ENCODE results near the gene RPL32. TPM values are rescaled to one million over a fixed set of nuclear protein-coding genes. Genes with fewer than 3 reads are reported as not detected.

The RPL32 gene
- total and polyA plus RNA-seq, 4 donors, result 218 to 1,124 (median 577) TPM

DNA sequence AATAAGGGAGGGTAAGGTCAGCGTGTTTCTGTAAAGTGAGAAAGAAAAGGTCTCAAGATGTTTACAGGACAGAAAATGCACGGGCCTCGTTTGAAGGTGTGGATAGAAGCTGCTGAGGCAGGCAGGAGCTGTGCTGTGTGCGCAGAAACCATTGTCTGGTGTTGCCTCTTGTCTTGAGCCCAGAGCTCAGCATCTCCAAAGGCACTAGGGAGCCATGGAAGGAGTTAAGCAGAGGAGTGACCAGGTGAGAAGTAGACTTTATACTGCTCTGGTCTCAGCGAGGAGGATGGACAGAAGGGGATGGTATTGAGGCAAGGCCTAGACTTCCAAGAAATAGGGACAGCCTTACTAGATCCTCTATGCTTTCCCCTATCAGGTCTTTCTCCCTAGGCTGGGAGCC lies 31.9 kb downstream of the RPL32 start (continued):
- TF ChIP-seq, protein P1, sequence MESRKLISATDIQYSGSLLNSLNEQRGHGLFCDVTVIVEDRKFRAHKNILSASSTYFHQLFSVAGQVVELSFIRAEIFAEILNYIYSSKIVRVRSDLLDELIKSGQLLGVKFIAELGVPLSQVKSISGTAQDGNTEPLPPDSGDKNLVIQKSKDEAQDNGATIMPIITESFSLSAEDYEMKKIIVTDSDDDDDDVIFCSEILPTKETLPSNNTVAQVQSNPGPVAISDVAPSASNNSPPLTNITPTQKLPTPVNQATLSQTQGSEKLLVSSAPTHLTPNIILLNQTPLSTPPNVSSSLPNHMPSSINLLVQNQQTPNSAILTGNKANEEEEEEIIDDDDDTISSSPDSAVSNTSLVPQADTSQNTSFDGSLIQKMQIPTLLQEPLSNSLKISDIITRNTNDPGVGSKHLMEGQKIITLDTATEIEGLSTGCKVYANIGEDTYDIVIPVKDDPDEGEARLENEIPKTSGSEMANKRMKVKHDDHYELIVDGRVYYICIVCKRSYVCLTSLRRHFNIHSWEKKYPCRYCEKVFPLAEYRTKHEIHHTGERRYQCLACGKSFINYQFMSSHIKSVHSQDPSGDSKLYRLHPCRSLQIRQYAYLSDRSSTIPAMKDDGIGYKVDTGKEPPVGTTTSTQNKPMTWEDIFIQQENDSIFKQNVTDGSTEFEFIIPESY (IDR thresholded peaks at IDR 0.05), result no peak
- TF ChIP-seq, protein P2, sequence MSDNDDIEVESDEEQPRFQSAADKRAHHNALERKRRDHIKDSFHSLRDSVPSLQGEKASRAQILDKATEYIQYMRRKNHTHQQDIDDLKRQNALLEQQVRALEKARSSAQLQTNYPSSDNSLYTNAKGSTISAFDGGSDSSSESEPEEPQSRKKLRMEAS (IDR thresholded peaks at IDR 0.05), result no peak
- TF ChIP-seq EGR1 (IDR thresholded peaks at IDR 0.05; ENCODE audit: low read depth in 2 of 2), result no peak

DNA sequence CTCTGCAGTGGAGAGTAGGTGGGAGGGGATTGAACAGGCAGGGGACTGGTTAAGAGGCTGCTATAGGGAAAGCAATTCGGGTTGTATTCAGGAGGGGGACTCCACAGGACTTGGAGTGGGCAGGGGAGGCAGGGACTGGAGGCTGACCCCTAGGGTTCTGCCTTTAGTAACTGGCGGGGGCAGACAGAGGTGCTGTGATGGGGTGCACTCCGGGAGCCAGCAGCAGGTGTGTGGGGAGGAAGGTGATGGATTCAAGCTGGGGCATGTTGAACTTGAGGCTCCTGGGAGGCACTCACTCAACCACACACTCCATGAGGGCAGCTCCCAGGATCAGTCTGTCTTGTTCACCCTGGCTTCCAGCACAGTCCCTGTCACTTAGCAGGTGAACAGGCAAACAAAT lies 32.4 kb downstream of the RPL32 start:
- H3K4me3 ChIP-seq (ENCODE audit: low read depth in 1 of 3, low read length in 3 of 3), result no peak overlapping the region
- no peak for DNase-seq (ENCODE audit: low spot score)

DNA sequence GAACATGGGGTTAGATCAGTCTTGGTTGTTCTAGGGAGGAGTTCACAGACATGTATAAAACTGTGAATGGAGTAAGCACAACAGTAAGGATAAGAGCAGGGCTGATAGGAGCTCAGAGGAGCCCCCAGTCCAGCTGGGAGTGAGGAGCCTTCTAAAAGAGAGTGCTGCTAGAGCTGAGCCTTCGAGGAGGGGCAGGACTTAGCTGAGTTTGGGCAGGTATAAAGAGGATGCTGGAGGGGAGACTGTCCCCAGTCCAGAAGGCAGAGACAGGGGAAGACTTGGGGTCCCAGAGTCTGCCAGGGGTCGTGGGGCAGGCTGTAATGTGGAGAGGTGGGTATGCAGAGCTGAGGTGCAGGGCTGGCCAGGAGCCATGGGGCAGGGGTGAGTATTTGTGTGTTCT lies 32.8 kb downstream of the RPL32 start:
- Histone ChIP-seq H3K27me3 (ENCODE audit: control insufficient read depth in 4 of 4, insufficient read depth in 4 of 4, low read length in 3 of 4) (no peaks in the 10 kb centered on the region), H3K9ac (ENCODE audit: low read depth in 1 of 2, low read length in 2 of 2) (no peak overlapping the region), H3K36me3 (ENCODE audit: control insufficient read depth in 4 of 4, insufficient read depth in 3 of 4, low read depth in 1 of 4, low read length in 3 of 4) (peaks cover 0 to 2% (median 0%) of the 10 kb centered on the region in 4 donors), H3K4me3 (ENCODE audit: low read depth in 1 of 3, low read length in 3 of 3) (no peak overlapping the region), H3K4me1 (ENCODE audit: control insufficient read depth in 4 of 4, insufficient read depth in 4 of 4, low read length in 3 of 4) (peaks cover 0 to 7% (median 5%) of the 10 kb centered on the region in 4 donors), H3K27ac (ENCODE audit: low read depth in 1 of 2, low read length in 2 of 2) (no peak overlapping the region), H3K9me3 (ENCODE audit: control insufficient read depth in 4 of 4, low read length in 3 of 4) (no peaks in the 10 kb centered on the region)
- no peak for DNase-seq (ENCODE audit: low spot score)
- TF ChIP-seq FOXA1 (IDR thresholded peaks at IDR 0.05) (no peak), RAD21 (IDR thresholded peaks at IDR 0.05) (no peak), HNF4A (conservative IDR thresholded peaks at IDR 0.05) (no peak)
- TF ChIP-seq, protein P1 (IDR thresholded peaks at IDR 0.05), result no peak
- WGBS, result 86% methylated on average over 2 of the region's 2 CpGs

More for the DNA sequence above, 32.4 kb downstream of the RPL32 start:
- H3K4me1 ChIP-seq (ENCODE audit: control insufficient read depth in 4 of 4, insufficient read depth in 4 of 4, low read length in 3 of 4), result peaks cover 0 to 7% (median 5%) of the 10 kb centered on the region in 4 donors
- H3K27me3 ChIP-seq (ENCODE audit: control insufficient read depth in 4 of 4, insufficient read depth in 4 of 4, low read length in 3 of 4), result no peaks in the 10 kb centered on the region
- H3K36me3 ChIP-seq (ENCODE audit: control insufficient read depth in 4 of 4, insufficient read depth in 3 of 4, low read depth in 1 of 4, low read length in 3 of 4), result peaks cover 0 to 2% (median 0%) of the 10 kb centered on the region in 4 donors
- TF ChIP-seq FOXA1 (IDR thresholded peaks at IDR 0.05) (no peak), GABPA (IDR thresholded peaks at IDR 0.05 in 1 of 2, conservative IDR thresholded peaks at IDR 0.05 in 1 of 2) (no peak), EGR1 (IDR thresholded peaks at IDR 0.05; ENCODE audit: low read depth in 2 of 2) (no peak), HNF4A (conservative IDR thresholded peaks at IDR 0.05) (no peak), HNF4G (IDR thresholded peaks at IDR 0.05) (no peak), FOXA2 (IDR thresholded peaks at IDR 0.05) (no peak), RAD21 (IDR thresholded peaks at IDR 0.05) (no peak), JUND (IDR thresholded peaks at IDR 0.05) (no peak), RXRA (IDR thresholded peaks at IDR 0.05) (no peak), YY1 (IDR thresholded peaks at IDR 0.05) (no peak), SP1 (IDR thresholded peaks at IDR 0.05) (no peak)
- TF ChIP-seq, protein P2 (IDR thresholded peaks at IDR 0.05), result no peak
- TF ChIP-seq, protein P1 (IDR thresholded peaks at IDR 0.05), result no peak
- TF ChIP-seq, protein P3, sequence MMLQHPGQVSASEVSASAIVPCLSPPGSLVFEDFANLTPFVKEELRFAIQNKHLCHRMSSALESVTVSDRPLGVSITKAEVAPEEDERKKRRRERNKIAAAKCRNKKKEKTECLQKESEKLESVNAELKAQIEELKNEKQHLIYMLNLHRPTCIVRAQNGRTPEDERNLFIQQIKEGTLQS (IDR thresholded peaks at IDR 0.05), result no peak
- no peaks in the 10 kb centered on the region for H3K9me3 ChIP-seq (ENCODE audit: control insufficient read depth in 4 of 4, low read length in 3 of 4)
- H3K27ac ChIP-seq (ENCODE audit: low read depth in 1 of 2, low read length in 2 of 2), result no peak overlapping the region
- H3K9ac ChIP-seq (ENCODE audit: low read depth in 1 of 2, low read length in 2 of 2), result no peak overlapping the region
- WGBS, result 95% methylated on average over 3 of the region's 3 CpGs
